Mammary microvascular endothelial cell (primary cell): ENCODE results near the gene RTN4RL2. TPM values are rescaled to one million over a fixed set of nuclear protein-coding genes. Genes with fewer than 3 reads are reported as not detected.

Experiments used
- total RNA-seq: library from RNA; depleted of rRNA; stranded (reverse); fragments of >200 nt; gene quantifications from 2 replicates; pipeline ENCODE4 v1.2.3, GENCODE V29; 2015

RTN4RL2 gene
- total RNA-seq: 0.15 and 0.67 TPM in 2 replicates

GRCh38 chr11:57460022-57460757, at the start of gene RTN4RL2:
TSS of gene RTN4RL2 (plus strand) at chr11:57460528. CDS start at chr11:57460866, 338 bp downstream.

GRCh38 chr11:57426929-57427726, 33.2 kb upstream of the RTN4RL2 start, which contains the start of gene SLC43A3:
TSS of gene SLC43A3 (minus strand) at chr11:57427121. CDS start at chr11:57426172, 949 bp downstream.

GRCh38 chr11:57515332-57516060, 55.2 kb downstream of the RTN4RL2 start, which contains the start of gene SLC43A1:
TSS of gene SLC43A1 (minus strand) at chr11:57515702. CDS start at chr11:57514111, 1,591 bp downstream.

Other genes with a start within 250 kb of the RTN4RL2 start
- gene APLNR, start 223.3 kb upstream of the RTN4RL2 start, total RNA-seq: 0.27 TPM in 1 of 2 replicates, not detected in the other
- 51.0 and 53.1 TPM in 2 replicates for gene TNKS1BP1, start 135.6 kb upstream of the RTN4RL2 start, total RNA-seq
- gene SSRP1, start 124.6 kb upstream of the RTN4RL2 start, total RNA-seq: 119 and 124 TPM in 2 replicates
- gene P2RX3, start 122.2 kb upstream of the RTN4RL2 start, total RNA-seq: not detected in 2 replicates
- not detected in 2 replicates for gene PRG3, start 79.4 kb upstream of the RTN4RL2 start, total RNA-seq
- gene PRG2, start 69.9 kb upstream of the RTN4RL2 start, total RNA-seq: not detected in 2 replicates
- 56.3 and 68.5 TPM in 2 replicates for gene SLC43A3, start 33.4 kb upstream of the RTN4RL2 start, total RNA-seq
- gene SLC43A1, start 55.2 kb downstream of the RTN4RL2 start, total RNA-seq: 4.5 and 7.2 TPM in 2 replicates
- gene TIMM10, start 70.2 kb downstream of the RTN4RL2 start, total RNA-seq: 92.7 and 93.9 TPM in 2 replicates
- gene SMTNL1, start 77.1 kb downstream of the RTN4RL2 start, total RNA-seq: not detected in 2 replicates
- gene UBE2L6, start 107.1 kb downstream of the RTN4RL2 start, total RNA-seq: 104 and 108 TPM in 2 replicates
- gene SERPING1, start 137.2 kb downstream of the RTN4RL2 start, total RNA-seq: 0.87 and 1.9 TPM in 2 replicates
- gene YPEL4, start 189.4 kb downstream of the RTN4RL2 start, total RNA-seq: 0.25 TPM in 1 of 2 replicates, not detected in the other
- gene CLP1, start 197.2 kb downstream of the RTN4RL2 start, total RNA-seq: 18.1 and 21.4 TPM in 2 replicates
- gene ZDHHC5, start 207.6 kb downstream of the RTN4RL2 start, total RNA-seq: 42.8 and 48.2 TPM in 2 replicates